Left cardiac atrium (tissue), 4 donors: ENCODE measurements around the gene MCF2L. TPM values are rescaled to one million over a fixed set of nuclear protein-coding genes. Genes with fewer than 3 reads are reported as not detected.

Source experiments
- ATAC-seq, 2 donors: fragments of 200-7000 bp; cut with Tn5 transposase; one replicate each; pipeline ENCODE4 v1.9.1; 2020; ENCODE audit warnings: mild to moderate bottlenecking in 2 of 2, moderate library complexity in 2 of 2
- DNase-seq: peaks from one replicate; pipeline ENCODE4 v3.0.0-alpha.2; 2020
- intact Hi-C, 2 donors: fragments of 100-400 bp; cut with DNase I; formaldehyde crosslinking; loops; one replicate each; pipeline versions ENCODE4 v1.14.1 to v1.15.1; 2022 to 2023
- total RNA-seq, 2 donors: library from RNA; stranded (reverse); fragmentation: NEBNext Ultra II Directional; extraction: Animal tissue kit (Norgen Biotek cat#: 25700); gene quantifications; one replicate each; pipeline ENCODE4 v1.2.1, GENCODE V29; 2021
- donor health status: DM: no; HTN: yes; CAD: no.
- donor health status: DM: no; HTN: yes; CAD: no; lungs with severe emphysema.
- donor health status: DM: yes; HTN: yes; CAD: no.
- donor health status: Dilated cardiomyopathy.

The MCF2L gene
- total RNA-seq, 2 donors from 2014 or later, result 39.1 to 41.6 TPM

DNA sequence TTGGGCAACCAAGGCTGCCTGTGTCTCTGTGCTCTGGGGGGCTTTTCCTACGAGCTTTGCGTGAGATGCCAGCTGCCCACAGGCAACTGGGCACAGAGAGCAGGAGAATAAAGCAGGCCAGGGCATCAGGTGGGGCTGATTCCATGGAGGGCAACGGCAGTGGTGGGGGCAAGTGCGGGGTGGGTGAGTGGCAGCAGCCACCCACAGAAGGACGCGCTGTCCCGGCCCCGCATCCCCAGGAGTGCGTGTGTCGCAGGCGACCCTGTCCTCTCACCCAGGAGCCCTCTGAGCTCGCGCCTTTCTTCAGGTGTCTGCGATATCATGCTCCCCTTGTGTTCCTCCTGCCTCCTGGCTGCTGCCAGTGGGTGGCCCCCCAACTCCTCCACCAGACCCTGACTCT, 67.4 kb downstream of the MCF2L start:
- intact Hi-C loops, result loop anchor here in 1 of 2 donors (5.0 kb wide), 1 partner anchor 186 kb away; no protein-coding TSS in a partner anchor
- ATAC-seq (no peak), DNase-seq (no peak)

- ATAC-seq (no peak), DNase-seq (no peak)
Measured at GRCh38 chr13:113040031-113040430, 71.0 kb downstream of the MCF2L start.

DNA sequence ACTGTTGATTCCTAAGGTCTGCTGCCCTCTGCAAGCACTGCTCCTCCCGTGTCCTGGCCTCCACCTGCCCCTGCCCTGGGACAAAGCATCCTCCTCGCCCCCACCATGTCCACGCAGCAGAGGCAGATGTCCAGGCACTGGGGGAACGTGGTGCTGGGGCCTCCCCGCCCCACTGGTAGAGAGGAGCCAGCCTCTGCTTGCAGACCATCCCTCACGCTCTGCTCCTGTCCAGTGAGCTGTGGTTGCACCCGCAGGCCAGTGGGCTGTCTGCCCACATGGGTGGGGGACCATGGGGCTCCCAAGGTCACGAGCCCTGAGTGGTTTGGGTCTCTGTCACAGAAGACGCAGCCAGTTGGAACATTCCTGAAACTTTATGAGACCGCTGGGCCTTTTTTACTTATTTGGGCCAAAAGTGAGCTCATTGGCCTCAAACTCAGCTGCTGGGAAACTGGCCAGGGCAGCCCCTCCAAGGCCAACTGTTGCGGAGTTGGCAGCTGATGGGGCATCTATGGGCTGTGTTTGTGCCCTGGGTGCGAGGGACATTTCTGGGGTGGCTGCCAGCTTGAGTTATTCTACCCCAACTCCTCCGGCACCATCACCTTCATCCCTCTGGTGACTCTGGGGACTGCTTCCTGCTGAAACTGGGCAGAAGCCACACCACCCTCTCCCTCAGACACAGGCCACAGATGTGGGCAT, 71.7 kb downstream of the MCF2L start:
- intact Hi-C loops, result no loop called here
- ATAC-seq (no peak), DNase-seq (no peak)

More at GRCh38 chr13:113040031-113040430, 71.0 kb downstream of the MCF2L start:
- intact Hi-C loops, result no loop called here

DNA sequence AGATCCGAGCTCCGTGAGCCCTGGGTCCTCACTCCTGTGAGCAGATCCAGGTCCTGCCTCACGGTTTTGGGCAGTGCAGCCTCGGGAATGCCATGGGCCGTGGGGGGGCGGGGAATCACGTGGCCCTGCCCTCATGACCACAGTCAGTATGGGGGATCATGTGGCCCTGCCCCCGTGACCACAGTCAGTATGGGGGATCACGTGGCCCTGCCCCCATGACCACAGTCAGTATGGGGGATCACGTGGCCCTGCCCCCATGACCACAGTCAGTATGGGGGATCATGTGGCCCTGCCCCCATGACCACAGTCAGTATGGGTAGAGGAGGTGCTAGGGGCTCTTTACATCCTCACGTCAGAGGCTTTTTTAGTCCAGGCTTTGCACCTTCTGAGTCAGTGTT, 72.3 kb downstream of the MCF2L start:
- intact Hi-C loops, result no loop called here
- no peak for ATAC-seq
- no peak for DNase-seq

GRCh38 chr13:113041896-113042295, 72.9 kb downstream of the MCF2L start:
- no peak for DNase-seq
- ATAC-seq, result no peak
- intact Hi-C loops, result no loop called here

DNA sequence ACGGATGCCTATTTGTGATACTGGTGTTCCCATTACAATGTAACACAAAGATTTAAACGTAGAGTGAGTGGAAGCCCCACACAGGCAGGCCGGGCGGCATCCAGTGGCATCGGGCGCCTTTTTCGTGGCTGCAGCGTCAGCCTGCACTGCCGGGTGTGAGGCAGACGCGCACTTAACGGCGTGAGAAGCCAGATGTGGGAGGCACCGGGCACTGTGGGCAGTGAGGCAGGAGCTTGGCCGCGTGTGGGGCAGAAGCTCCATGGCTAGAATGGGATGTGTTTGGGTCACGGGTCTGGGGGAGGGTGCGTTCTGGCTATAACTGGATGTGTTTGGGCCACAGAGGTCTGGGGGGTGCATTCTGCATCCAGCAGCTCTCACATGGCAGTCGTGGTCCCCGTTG, 73.4 kb downstream of the MCF2L start:
- DNase-seq (no peak), ATAC-seq (no peak)
- intact Hi-C loops, result no loop called here

DNA sequence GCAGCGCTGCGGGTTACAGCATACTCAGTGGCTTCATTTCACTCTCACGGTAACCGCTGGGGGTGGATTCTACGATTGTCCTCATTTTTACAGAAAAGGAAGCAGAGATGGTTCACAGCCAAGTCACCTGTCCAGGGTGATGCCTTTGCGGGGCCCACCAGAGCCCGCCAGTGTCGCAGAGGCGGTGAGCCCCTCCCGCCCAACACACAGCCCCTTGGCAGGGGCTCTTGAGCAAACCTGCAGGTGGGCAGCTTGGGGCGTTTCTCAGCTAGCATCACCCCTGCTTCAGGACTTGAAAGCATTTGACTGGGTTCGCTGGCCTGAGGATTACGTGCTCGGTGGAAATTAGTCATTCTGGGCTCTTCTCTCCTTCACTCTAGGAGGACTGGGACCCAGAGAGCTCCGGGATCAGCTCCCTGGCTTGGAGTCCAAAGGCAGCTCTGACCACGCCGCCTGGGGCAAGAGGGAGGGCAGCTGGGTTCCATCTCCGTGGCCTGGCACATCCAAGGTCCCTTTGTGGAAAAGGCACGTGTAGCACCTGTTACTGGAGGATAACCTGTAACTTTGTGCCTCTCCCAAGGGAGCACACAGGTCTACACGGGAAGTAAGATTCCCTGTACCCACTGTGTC, 74.1 kb downstream of the MCF2L start:
- intact Hi-C loops, result no loop called here
- no peak for ATAC-seq
- no peak for DNase-seq

- intact Hi-C loops, result no loop called here
- DNase-seq (no peak), ATAC-seq (no peak)
Measured at GRCh38 chr13:113043931-113044330, 74.9 kb downstream of the MCF2L start.

GRCh38 chr13:113044391-113045114, 75.5 kb downstream of the MCF2L start:
- ATAC-seq (no peak), DNase-seq (no peak)
- intact Hi-C loops, result no loop called here

- no peak for DNase-seq
- ATAC-seq, result peak; percentile 29 to 45
- intact Hi-C loops, result no loop called here
Measured at GRCh38 chr13:113045251-113046127, 76.5 kb downstream of the MCF2L start.

DNA sequence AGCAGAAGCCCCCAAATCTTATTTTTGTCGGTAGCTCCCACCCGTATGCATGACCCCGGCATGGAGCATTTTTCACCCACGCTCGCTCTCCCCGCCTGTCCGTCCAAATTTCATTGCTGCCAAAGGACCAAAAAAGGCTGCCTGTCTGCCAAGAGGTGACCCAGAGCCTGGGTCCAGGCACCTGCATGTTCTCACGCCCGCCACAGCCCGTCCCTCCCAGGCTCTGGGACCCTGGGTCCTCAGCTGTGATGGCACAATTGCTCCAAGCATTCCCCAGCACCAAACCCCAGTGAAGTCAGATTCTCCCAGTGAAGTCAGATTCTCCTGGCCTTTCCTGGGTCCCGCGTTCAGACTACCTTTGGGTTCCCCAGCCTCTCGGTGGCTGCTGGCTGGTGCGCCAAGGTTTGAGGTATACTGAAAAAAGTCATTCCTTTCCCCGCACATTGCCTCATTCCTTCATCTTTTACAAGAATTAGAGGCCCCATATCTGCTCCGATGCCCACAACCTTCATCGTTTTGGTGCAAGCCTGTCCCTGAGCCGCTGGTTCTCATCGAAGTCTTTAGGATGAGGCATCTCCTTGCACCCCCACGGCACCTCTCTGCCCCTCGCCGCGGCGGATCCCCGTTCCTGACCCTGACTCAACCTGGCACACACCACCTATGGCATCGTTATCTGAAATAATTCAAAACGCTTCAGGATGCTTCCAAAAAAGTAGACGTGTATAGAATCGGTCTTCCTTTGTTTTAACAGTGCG, 77.3 kb downstream of the MCF2L start:
- ATAC-seq (no peak), DNase-seq (no peak)
- intact Hi-C loops, result no loop called here

GRCh38 chr13:113046883-113047244, 77.8 kb downstream of the MCF2L start:
- ATAC-seq, result no peak
- no peak for DNase-seq
- intact Hi-C loops, result no loop called here

GRCh38 chr13:113047587-113047986, 78.6 kb downstream of the MCF2L start:
- ATAC-seq, result no peak

GRCh38 chr13:113048766-113049165, 79.8 kb downstream of the MCF2L start:
- ATAC-seq (no peak), DNase-seq (peak; percentile 10)
- intact Hi-C loops, result no loop called here

More at GRCh38 chr13:113047587-113047986, 78.6 kb downstream of the MCF2L start:
- intact Hi-C loops, result no loop called here
- peak; percentile 9 for DNase-seq

- DNase-seq (peak; percentile 21), ATAC-seq (peak; percentile 44 to 67)
- intact Hi-C loops, result no loop called here
Measured at GRCh38 chr13:113049521-113049941, 80.5 kb downstream of the MCF2L start.

DNA sequence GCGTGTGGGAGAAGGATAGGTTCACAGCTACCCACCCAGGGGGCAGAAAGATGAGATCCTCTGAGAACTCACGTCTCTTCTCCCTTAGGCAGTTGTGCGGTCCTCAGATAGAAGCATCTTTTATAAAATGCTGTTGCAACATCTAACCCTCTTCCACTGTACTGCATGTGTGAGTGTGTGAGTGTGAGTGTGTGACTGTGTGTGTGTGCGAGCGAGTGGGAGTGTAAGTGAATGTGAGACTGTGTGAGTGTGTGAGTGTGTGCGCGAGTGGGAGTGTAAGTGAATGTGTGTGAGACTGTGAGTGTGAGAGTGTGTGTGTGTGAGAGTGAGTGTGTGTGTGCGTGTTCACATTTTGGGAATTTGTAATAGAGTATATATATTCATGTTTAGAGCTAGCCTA, 81.0 kb downstream of the MCF2L start:
- DNase-seq (peak; percentile 1), ATAC-seq (no peak)
- intact Hi-C loops, result no loop called here

DNA sequence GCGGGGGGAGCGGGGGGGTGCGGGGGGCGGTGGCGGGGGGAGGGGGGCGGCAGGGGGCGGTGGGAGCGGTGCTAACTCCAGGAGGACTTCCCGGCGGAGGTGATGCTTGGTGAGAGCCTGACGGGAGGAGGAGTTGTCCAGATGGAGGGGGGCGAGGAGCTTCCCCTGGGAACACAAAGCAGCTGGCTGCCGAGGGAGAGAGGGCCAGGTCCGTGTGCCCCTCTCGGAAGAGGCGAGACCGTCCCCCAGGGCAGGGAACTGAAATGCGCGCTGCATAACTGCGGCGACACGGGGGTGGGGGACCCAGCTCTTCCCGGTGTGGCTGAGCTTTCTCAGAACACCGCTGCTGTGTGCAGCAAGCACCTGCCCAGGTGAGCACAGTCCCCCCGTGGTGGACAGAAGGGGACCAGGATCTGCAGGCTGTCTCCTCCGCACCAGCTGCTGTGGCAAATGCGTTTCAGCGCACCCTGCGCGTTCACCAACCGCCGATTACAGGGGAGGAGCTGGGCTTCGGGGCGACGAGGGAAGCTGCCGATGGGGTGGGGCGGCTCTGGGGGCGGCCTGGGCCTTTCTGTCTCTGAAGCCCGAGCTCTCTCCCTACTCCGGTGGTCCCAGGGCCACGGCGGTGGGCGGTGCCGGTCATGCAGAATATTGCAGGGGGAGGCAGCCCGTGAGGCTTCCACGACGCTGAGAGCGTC, 81.9 kb downstream of the MCF2L start:
- intact Hi-C loops, result no loop called here
- DNase-seq, result peak; percentile 19
- ATAC-seq, result no peak

DNA sequence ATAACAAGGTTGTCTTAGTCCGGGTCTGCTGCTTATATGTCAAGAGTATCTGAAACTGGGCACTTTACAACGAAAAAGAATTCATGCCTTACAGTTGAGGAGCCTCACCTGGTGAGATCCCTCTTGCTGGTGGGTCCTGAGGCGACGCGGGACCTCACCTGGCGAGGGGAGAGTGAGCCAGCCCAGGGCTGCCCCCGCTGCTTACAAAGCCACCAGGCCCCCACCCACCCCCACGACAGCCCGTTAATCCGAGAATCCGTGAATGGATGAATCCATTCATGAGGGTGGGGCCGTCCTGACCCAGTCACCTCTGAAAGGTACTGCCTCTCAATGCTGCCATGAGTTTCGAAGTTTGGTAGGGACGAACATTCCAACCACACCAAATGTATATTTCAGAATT, 82.6 kb downstream of the MCF2L start:
- ATAC-seq (no peak), DNase-seq (peak; percentile 4)
- intact Hi-C loops, result no loop called here
